Cardiac fibroblast (primary cell): Measurements from ENCODE around the gene ALLC.

Experiments used
- DNase-seq, 2 donors: peaks; one replicate each; pipeline versions ENCODE4 v3.0.0 to v3.0.0-alpha.2; 2010; ENCODE audit warnings: low read depth in 2 of 2
- H3K4me3 ChIP-seq, 2 donors: replicated peaks in 1 of 2; 1 replicate in 1 of 2; 2 replicates in 1 of 2; pipeline ENCODE4 v1.5.1; 2011; ENCODE audit warnings: low read depth in 2 of 2, low read length in 2 of 2, mild to moderate bottlenecking in 2 of 2, moderate library complexity in 1 of 2
- CTCF ChIP-seq: IDR thresholded peaks from one replicate; pipeline ENCODE4 v1.5.1; 2011; ENCODE audit warnings: low read depth, mild to moderate bottlenecking, low read length, inconsistent platforms

Gene ALLC

GRCh38 chr2:3674066-3674845, 16.3 kb downstream of the ALLC start:
- H3K4me3 ChIP-seq = no peak overlapping the region
- TF ChIP-seq CTCF = no peak
- no peak for DNase-seq

GRCh38 chr2:3675687-3676086, 17.7 kb downstream of the ALLC start:
- no peak overlapping the region for H3K4me3 ChIP-seq
- no peak for DNase-seq
- no peak for TF ChIP-seq CTCF

GRCh38 chr2:3677436-3677835, 19.4 kb downstream of the ALLC start:
- TF ChIP-seq CTCF = no peak
- H3K4me3 ChIP-seq = no peak overlapping the region
- DNase-seq = no peak

GRCh38 chr2:3678212-3678611, 20.2 kb downstream of the ALLC start:
- no peak overlapping the region for H3K4me3 ChIP-seq
- DNase-seq = no peak
- no peak for TF ChIP-seq CTCF

- DNase-seq = no peak
- no peak for TF ChIP-seq CTCF
- no peak overlapping the region for H3K4me3 ChIP-seq
These were observed 21.2 kb downstream of the ALLC start for GRCh38 chr2:3679180-3679579.

GRCh38 chr2:3679616-3680393, 21.8 kb downstream of the ALLC start:
- DNase-seq = no peak
- H3K4me3 ChIP-seq = no peak overlapping the region
- no peak for TF ChIP-seq CTCF
